Measurements from ENCODE around the gene SLC22A1.
"Not testable (repeated sequence)": the region's sequence is repeated elsewhere in the genome, so short reads cannot be mapped to it uniquely, and the experiment has no call there.

Gene SLC22A1

DNA sequence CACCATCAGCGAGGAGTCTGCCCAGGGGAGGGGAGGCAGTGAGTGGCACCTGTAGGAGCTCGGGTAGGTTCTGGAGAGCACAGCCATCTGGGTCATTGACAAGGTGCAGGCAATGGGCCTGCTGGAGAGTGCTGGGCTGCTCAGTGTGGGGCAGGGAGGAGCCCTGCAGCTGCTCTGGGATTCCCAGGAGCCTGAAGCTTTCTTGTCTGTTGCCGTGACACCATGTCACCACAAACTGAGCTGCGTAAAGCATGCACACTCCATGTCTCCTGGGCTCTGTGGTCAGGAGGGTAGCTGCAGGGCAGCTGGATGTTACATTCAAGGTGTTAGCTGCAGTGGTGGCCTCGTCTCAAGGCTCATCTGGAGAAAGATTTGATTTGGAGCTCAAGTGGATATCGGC is 4.5 kb upstream of the SLC22A1 start:
- H3K4me3 ChIP-seq, result no peak overlapping the region
- H3K27ac ChIP-seq, result no peak overlapping the region

GRCh38 chr6:160118620-160119229 is 2.9 kb upstream of the SLC22A1 start:
- Histone ChIP-seq H3K4me3 (no peak overlapping the region), H3K27ac (no peak overlapping the region)

DNA sequence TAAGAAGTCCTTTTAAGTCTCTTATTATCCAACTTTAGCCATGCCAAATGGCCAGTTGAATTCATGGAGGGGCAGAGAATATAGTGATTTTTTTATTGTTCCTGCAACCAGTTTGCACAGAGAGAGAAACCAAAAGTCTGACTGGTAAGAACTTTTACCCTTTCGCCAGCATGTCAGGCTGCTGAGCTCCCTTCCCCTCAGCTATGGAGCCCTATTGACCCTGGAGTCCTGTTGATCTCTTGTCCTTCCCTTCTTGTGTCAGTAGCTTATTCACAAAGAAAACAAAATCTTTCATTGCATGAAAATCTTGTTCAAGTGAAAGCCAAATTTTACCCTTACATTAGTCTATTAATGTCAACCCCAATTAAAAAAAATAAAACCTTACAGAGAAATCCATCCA is 1.5 kb upstream of the SLC22A1 start:
- Histone ChIP-seq H3K27ac (no peak overlapping the region), H3K4me3 (no peak overlapping the region)

- Histone ChIP-seq H3K4me3 (no peak overlapping the region), H3K27ac (no peak overlapping the region)
These were observed 366 bp downstream of the SLC22A1 start for GRCh38 chr6:160121981-160122380.

- Histone ChIP-seq H3K27ac (no peak overlapping the region), H3K4me3 (no peak overlapping the region)
These were observed 1.1 kb downstream of the SLC22A1 start for GRCh38 chr6:160122744-160123143.

- Histone ChIP-seq H3K27ac (no peak overlapping the region), H3K4me3 (no peak overlapping the region)
These were observed 2.4 kb downstream of the SLC22A1 start for GRCh38 chr6:160124007-160124406.

GRCh38 chr6:160124605-160125004 is 3.0 kb downstream of the SLC22A1 start:
- H3K27ac ChIP-seq, result no peak overlapping the region
- no peak overlapping the region for H3K4me3 ChIP-seq

DNA sequence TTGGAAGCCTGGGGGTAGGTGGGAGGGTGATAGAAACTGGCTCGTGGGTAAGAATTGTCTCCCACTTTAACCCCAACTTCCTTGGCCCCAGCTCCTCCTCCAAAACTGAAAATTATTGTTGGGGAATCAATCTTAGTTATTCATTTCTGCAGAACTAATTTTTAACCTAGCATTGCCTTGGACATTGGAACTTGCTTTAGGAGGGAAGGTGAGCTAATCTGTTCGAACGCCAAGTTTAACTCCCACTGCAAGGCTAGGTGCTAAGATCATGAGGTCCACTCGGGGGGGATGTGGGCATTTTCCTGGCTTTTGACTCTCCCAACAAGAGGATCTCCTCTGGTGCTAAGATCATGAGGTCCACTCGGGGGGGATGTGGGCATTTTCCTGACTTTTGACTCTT is 3.5 kb downstream of the SLC22A1 start:
- H3K27ac ChIP-seq, H3K4me3 ChIP-seq: not testable (repeated sequence)

DNA sequence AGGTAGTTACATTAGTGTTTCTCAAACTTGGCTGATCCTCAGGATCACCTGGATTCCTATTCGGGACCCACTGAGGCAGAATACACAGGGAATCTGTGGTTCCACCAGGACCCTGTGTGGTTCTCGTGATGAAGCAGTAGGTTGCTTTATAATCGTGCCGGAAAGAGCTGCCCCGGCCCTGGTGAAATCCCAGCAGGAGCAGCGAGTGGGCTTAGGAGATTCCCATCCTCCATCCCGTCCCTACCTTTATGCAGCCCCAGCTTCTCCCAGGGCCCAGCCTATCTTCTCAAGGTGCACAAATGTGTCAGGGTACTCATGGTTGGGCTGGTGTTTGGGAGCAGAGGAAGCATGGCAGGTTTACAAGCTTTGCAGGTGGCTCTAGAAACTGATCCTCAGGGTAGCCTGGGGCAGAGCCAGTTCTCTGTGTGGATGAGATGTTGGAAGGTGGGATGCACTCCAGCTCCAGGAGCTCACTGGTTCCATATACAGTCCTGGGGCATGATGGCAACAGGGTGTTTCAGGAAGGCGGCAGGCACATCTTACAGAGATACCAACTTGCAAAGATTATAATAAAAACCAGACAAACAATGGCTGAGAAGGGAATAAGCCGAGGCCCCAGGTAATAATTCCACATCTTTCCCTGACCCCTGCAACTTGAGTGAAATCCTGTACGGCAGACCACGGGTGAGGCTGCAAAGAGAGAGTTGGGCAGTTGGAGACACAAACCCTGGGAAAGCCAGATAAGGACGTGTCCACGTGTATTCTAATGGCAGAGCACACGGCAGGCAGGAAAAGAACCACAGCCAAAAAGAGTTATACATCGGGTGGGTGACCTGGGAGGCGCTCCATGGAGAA is 5.9 kb downstream of the SLC22A1 start:
- H3K27ac ChIP-seq, result no peak overlapping the region
- H3K4me3 ChIP-seq, result no peak overlapping the region

GRCh38 chr6:160128125-160128683 is 6.6 kb downstream of the SLC22A1 start:
- H3K4me3 ChIP-seq, result no peak overlapping the region
- no peak overlapping the region for H3K27ac ChIP-seq

DNA sequence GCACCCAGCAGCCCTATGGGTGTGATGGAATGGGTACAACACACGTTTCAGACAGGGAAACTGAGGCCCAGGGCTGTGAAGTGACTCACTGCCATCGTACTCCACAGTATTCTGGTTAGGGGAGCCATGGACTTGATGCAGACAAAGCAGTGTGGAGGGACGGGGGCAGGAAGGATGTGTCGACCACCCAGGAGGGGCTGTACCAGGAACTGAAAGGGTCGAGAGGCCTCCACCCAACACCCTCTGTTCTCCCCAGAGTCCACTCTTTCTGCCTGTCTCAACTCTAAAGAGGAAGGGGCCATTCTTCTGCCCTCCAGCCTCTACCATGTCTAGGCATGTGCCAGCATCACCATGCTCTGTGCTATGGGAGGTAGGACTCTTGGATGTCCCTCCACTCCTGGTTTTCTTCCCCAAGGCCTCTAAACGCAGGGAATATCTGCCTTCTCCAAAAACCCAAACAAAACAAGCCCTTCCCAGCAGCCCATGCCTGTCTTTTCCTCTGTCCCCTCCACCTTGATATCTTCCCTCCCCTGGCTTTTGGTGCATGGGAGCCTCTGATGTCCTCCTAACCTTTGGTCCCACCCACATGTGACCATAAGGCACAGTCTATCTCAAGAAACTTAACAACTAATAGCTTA is 7.4 kb downstream of the SLC22A1 start:
- H3K27ac ChIP-seq, result no peak overlapping the region
- H3K4me3 ChIP-seq, result no peak overlapping the region

- no peak overlapping the region for H3K27ac ChIP-seq
- H3K4me3 ChIP-seq, result no peak overlapping the region
These were observed 8.4 kb downstream of the SLC22A1 start for GRCh38 chr6:160129881-160130615.

DNA sequence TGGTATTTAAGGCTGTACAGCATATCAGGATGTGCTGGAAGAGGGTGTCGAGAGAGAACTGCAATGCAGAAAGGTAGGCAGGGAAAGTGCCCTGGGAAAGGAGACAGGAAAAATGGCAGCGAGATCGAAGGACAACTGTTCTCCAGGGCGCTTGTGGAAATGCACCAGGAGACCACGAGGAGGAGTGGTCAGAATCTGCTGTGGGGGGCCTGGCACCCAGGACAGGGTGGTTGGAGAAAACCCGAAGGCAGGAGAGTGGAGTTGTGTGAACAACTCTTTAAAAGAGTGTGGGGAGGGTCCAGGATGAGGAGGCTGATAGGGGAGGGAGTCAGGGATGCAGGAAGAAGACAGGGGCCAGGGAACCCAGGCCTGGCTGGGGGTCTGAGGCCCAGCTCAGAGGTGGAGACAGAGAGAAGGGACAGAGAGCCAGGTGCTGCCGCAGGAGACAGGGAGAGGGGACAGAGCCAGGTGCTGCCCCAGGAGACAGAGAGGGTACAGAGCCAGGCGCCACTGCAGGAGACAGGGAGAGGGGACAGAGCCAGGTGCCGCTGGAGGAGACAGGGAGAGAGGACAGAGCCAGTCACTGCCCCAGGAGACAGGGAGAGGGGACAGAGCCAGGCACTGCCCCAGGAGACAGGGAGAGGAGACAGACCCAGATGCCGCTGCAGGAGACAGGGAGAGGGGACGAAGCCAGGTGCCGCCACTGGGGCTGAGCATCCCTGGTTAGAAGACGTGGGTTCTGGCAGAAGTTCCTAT is 9.3 kb downstream of the SLC22A1 start:
- Histone ChIP-seq H3K4me3 (no peak overlapping the region), H3K27ac (no peak overlapping the region)

DNA sequence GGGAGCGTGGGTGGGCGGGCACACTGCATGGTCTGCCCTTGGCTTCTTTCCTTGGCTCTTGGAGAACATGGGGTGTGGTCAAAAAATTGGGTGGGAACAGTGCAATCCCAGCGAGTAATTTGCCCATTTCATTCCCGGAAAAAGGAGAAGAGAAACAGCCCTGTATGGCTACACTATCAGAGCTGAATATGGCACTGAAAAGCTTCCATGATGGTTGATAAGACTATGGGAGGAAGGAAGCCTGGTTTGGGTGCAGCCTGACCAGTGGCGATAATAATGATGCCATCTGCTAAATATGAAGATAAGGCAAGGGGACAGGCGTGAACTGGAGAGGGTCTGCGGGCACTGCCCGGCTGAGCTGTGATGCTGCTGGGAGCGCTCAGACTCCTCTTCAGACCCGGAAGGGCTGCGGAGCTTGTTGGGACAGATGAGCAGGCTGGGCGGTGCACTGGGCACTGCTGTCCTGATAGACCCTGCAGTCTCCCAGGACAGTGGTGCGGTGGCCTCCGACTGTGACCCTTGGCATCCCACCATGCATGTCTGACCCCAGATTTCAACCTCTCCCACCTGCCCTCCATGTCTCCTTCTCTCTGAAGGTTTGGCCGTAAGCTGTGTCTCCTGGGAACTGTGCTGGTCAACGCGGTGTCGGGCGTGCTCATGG is 10.2 kb downstream of the SLC22A1 start:
- Histone ChIP-seq H3K4me3 (no peak overlapping the region), H3K27ac (no peak overlapping the region)

DNA sequence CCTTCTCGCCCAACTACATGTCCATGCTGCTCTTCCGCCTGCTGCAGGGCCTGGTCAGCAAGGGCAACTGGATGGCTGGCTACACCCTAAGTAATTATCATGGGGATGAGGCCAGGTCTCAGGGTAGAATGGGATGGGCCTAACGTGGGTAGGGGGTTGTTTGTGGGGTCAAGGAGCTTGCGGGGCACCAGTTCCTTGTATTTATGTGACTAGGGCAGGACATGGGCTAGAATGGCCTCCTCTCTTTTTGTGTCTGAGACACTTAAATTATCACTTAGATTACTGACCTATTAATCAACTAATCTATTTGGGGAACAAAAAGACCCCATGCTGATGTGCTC is 10.7 kb downstream of the SLC22A1 start:
- H3K27ac ChIP-seq, result no peak overlapping the region
- no peak overlapping the region for H3K4me3 ChIP-seq

GRCh38 chr6:160132776-160133338 is 11.2 kb downstream of the SLC22A1 start:
- Histone ChIP-seq H3K27ac (no peak overlapping the region), H3K4me3 (no peak overlapping the region)

DNA sequence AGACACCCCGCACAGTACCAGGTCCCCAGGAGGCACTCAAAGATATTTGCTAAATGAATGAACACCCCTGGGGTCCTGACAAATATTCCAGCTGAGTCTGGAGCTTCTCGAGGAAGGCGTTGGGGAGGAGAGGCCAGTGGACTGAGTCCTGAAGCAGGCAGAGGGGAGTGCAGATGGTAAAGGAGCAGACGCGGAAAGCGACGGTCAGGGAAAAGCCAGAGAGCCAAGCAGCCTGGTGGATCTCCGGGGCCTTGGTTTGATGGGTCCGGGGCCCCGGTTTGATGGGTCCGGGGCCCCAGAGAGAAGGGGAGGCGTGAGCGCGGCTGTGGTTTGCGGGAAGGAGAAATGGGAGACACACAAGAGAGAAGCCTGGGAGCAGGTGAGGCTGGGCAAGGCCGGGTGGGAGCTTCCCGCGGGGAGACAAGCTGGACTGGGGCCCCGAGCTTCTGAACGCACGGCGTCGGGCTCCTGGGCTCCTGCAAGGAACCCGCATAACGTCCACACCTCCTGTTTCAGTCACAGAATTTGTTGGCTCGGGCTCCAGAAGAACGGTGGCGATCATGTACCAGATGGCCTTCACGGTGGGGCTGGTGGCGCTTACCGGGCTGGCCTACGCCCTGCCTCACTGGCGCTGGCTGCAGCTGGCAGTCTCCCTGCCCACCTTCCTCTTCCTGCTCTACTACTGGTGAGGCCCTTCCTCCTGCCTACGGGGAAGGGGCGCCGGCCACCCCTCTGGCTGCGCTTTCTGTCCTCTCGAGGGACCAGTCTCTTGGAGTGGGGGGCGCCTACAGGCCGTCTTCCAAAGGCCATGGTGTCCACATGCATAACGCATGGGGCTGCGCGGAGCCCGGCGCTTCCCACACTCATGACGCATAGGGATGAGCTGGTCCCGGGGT is 12.1 kb downstream of the SLC22A1 start:
- Histone ChIP-seq H3K4me3 (no peak overlapping the region), H3K27ac (no peak overlapping the region)

- not testable (repeated sequence) for H3K27ac ChIP-seq
These were observed 12.7 kb downstream of the SLC22A1 start for GRCh38 chr6:160134337-160134751.

More at GRCh38 chr6:160134337-160134751, 12.7 kb downstream of the SLC22A1 start:
- H3K4me3 ChIP-seq, result not testable (repeated sequence)
